HL-60 (cell line): ENCODE measurements around the gene DMD.

Source experiments
- DNase-seq, 2 experiments: peaks; one replicate each; pipeline ENCODE4 v3.0.0-alpha.2; 2010 to 2020; ENCODE audit warnings: low read depth in 1 of 2, low spot score in 1 of 2
- H3K27ac ChIP-seq: fragments of 250-450 bp; sonication (Bioruptor Pico); replicated peaks from 2 replicates; pipeline ENCODE4 v1.5.1; 2020; ENCODE audit warnings: mild to moderate bottlenecking, moderate library complexity
- H3K27me3 ChIP-seq: fragments of 250-450 bp; sonication (Bioruptor Pico); 2 replicates; pipeline ENCODE4 v1.5.1; 2021; ENCODE audit warnings: mild to moderate bottlenecking, moderate library complexity; ENCODE audit not compliant: insufficient read depth, poor library complexity, severe bottlenecking
- H3K4me3 ChIP-seq: replicated peaks from 2 replicates; pipeline ENCODE4 v1.5.1; 2011; ENCODE audit warnings: mild to moderate bottlenecking, control low read depth, low read length; ENCODE audit not compliant: insufficient read depth
- GABPA ChIP-seq: IDR thresholded peaks from 2 replicates; pipeline ENCODE4 v1.6.1; 2012; ENCODE audit warnings: low read depth
- POLR2AphosphoS5 ChIP-seq: IDR thresholded peaks from 2 replicates; pipeline ENCODE4 v1.6.1; 2012; ENCODE audit warnings: low read depth
- SPI1 ChIP-seq: IDR thresholded peaks from 2 replicates; pipeline ENCODE4 v1.6.1; 2012; ENCODE audit warnings: low read depth, mild to moderate bottlenecking, borderline replicate concordance
- TF ChIP-seq, protein P1 (sequence below): IDR thresholded peaks from 2 replicates; pipeline ENCODE4 v1.6.1; 2012; ENCODE audit warnings: low read depth; ENCODE audit not compliant: insufficient replicate concordance
- TF ChIP-seq, protein P2 (sequence below): IDR thresholded peaks from one replicate; pipeline ENCODE4 v1.5.1; 2011; ENCODE audit warnings: low read length, control low read depth, inconsistent platforms; ENCODE audit not compliant: insufficient read depth

The DMD gene

DNA sequence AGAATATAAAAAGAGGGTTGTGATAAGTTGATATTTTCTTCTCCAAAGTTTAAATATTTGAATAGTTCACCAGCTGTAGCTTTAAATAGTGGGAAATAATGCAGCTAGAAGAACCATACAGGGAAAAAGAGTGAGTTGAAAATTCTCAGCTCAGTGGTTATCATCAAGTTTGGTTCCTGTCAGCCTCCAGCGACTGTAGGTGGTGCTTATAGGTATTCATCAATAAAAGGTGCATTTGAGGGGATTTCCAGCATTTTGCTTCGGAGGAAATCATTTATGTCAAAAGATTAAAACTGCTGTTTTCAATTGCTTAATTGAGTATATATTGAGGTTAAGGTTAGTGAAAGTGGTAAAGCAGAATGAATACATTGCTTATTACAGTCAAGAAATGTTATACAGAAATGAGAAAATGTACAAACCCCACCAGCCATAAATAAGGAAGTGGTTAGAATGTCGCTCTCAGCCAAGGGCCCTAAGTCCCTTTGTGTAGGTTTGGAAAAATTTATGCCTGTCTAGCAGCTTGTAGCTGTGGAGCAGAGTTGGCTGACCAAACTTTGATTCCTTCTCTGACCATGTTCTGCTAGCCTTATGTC lies 1606.6 kb downstream of the DMD start:
- no peak overlapping the region for H3K4me3 ChIP-seq

DNA sequence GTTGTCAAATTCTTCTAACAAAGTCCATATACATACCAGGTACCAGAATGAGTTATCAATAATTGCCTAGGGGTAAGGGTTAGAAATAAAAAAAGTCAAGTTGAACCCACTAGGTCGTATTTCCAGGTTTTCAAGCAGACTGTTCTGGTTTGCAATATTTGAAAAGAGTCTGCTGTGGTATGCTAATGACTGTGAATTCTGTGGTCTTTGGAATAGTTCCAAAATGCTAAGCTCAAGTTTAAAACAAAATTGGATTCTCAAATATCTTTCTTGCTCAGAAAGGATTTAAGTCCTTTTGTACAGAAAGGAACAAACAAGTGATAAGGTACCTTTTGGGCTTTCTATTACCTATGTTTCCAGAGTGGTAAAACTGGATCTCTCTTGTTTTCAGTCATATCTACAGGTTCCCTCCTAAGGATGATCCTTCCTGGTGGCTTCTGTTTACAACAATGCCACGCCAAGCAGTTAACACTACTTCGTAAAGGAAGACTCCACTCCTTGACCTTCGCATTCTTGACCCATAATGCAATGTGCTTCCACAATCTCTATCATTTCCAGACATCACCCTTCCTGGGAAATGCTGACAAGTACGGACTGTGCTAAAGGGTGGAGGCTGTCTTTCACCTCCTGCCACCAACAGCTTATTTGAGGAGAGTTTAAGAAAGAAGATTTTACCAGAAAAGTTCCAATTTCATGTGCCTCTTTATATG lies 1607.8 kb downstream of the DMD start:
- no peak overlapping the region for H3K4me3 ChIP-seq
- H3K27me3 ChIP-seq = no peaks in the 10 kb centered on the region
- TF ChIP-seq, protein P1, sequence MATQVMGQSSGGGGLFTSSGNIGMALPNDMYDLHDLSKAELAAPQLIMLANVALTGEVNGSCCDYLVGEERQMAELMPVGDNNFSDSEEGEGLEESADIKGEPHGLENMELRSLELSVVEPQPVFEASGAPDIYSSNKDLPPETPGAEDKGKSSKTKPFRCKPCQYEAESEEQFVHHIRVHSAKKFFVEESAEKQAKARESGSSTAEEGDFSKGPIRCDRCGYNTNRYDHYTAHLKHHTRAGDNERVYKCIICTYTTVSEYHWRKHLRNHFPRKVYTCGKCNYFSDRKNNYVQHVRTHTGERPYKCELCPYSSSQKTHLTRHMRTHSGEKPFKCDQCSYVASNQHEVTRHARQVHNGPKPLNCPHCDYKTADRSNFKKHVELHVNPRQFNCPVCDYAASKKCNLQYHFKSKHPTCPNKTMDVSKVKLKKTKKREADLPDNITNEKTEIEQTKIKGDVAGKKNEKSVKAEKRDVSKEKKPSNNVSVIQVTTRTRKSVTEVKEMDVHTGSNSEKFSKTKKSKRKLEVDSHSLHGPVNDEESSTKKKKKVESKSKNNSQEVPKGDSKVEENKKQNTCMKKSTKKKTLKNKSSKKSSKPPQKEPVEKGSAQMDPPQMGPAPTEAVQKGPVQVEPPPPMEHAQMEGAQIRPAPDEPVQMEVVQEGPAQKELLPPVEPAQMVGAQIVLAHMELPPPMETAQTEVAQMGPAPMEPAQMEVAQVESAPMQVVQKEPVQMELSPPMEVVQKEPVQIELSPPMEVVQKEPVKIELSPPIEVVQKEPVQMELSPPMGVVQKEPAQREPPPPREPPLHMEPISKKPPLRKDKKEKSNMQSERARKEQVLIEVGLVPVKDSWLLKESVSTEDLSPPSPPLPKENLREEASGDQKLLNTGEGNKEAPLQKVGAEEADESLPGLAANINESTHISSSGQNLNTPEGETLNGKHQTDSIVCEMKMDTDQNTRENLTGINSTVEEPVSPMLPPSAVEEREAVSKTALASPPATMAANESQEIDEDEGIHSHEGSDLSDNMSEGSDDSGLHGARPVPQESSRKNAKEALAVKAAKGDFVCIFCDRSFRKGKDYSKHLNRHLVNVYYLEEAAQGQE = no peak
- TF ChIP-seq GABPA (no peak), SPI1 (no peak), POLR2AphosphoS5 (no peak)
- TF ChIP-seq, protein P2, sequence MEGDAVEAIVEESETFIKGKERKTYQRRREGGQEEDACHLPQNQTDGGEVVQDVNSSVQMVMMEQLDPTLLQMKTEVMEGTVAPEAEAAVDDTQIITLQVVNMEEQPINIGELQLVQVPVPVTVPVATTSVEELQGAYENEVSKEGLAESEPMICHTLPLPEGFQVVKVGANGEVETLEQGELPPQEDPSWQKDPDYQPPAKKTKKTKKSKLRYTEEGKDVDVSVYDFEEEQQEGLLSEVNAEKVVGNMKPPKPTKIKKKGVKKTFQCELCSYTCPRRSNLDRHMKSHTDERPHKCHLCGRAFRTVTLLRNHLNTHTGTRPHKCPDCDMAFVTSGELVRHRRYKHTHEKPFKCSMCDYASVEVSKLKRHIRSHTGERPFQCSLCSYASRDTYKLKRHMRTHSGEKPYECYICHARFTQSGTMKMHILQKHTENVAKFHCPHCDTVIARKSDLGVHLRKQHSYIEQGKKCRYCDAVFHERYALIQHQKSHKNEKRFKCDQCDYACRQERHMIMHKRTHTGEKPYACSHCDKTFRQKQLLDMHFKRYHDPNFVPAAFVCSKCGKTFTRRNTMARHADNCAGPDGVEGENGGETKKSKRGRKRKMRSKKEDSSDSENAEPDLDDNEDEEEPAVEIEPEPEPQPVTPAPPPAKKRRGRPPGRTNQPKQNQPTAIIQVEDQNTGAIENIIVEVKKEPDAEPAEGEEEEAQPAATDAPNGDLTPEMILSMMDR = no peak
- no peak for DNase-seq
- H3K27ac ChIP-seq = no peak overlapping the region

More for the DNA sequence above, 1606.6 kb downstream of the DMD start:
- Histone ChIP-seq H3K27me3 (no peaks in the 10 kb centered on the region), H3K27ac (no peak overlapping the region)
- DNase-seq = no peak
- TF ChIP-seq, protein P2 = no peak
- TF ChIP-seq GABPA (no peak), SPI1 (peak; percentile 53; the same call in 1 of the 2 replicates), POLR2AphosphoS5 (no peak)
- TF ChIP-seq, protein P1 = no peak

DNA sequence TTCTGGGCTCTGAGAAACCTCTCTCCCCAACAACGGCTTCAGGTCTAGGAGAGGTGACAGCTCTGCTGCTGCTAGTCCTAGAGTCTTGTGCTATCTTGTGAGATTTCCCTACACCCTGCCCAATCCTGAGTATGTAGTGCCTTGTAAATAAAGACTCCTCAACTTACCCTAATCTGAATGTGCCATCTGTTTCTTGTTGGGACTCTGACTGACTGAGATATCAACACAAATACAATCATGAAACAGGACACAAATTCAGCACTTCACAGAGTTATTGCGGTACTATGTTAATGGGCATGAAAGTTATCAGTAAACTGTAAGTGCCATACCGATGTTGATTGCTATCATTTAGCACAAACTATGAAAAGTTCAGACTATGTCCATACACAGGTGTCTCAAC lies 1610.5 kb downstream of the DMD start:
- H3K27me3 ChIP-seq = no peaks in the 10 kb centered on the region
- no peak for DNase-seq
- TF ChIP-seq, protein P2 = no peak
- TF ChIP-seq, protein P1 = no peak
- no peak for TF ChIP-seq SPI1
- TF ChIP-seq GABPA = no peak
- TF ChIP-seq POLR2AphosphoS5 = no peak
- no peak overlapping the region for H3K4me3 ChIP-seq
- no peak overlapping the region for H3K27ac ChIP-seq
